ENCODE measurements around the gene ANO10.

Gene ANO10

DNA sequence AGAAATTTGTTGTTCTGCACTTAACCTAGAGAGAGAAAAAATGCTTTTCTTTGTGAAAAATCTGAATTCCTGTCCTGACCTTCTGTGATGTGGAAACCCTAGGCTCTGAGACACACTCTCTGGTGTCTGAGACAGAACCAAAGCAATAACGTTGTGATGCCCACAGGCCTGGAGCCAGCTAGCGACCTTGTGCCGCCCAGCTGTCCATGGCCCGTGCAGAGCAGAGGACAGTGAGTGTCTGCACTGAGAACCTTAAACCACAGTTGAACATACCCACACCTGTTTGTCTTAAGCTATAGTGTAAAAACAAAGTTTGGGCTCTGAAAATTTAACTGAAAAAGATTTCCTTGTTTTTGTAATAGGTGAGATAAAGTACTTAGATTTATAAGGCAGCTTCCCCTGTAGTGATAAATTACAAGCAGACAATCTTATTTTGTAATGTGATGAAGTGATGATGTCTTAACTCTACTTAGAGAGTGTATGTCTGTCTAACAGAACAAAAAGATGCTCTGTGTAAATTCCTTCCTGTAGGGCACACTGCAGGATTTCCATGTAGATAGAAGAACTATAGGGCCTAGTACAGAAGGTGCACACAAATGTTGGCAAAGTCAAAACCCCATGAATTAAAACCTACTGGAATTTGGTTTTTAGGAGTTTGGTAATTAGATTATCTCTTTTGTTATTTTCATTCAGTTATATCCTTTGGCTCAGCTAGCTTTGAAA, 272.8 kb downstream of the ANO10 start:
- TF ChIP-seq, protein P1, sequence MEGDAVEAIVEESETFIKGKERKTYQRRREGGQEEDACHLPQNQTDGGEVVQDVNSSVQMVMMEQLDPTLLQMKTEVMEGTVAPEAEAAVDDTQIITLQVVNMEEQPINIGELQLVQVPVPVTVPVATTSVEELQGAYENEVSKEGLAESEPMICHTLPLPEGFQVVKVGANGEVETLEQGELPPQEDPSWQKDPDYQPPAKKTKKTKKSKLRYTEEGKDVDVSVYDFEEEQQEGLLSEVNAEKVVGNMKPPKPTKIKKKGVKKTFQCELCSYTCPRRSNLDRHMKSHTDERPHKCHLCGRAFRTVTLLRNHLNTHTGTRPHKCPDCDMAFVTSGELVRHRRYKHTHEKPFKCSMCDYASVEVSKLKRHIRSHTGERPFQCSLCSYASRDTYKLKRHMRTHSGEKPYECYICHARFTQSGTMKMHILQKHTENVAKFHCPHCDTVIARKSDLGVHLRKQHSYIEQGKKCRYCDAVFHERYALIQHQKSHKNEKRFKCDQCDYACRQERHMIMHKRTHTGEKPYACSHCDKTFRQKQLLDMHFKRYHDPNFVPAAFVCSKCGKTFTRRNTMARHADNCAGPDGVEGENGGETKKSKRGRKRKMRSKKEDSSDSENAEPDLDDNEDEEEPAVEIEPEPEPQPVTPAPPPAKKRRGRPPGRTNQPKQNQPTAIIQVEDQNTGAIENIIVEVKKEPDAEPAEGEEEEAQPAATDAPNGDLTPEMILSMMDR (IDR thresholded peaks at IDR 0.05; ENCODE audit: poor library complexity, severe bottlenecking) = no peak
- peaks cover 62% of the 10 kb centered on the region for H3K36me3 ChIP-seq (ENCODE audit: low read depth)

DNA sequence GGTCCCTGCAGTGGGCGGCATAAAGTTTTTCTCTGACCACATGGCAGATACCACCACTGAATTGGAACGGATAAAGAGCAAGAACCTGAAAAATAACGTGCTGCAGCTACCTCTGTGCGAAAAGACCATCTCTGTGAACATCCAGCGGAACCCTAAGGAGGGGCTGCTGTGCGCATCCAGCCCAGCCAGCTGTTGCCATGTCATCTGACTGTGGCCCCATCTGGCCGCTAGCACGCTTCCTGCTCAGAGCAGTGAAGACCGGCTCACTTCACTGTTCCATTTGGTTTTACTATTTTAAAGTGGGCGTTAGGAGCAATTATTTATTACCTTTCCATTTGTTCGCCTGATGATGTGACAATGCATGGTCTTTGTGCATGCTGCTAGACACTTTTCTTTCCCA, 273.5 kb downstream of the ANO10 start:
- DNase-seq (ENCODE audit: low spot score) (no peak), ATAC-seq (ENCODE audit: low read depth) (no peak)
- H3K27me3 ChIP-seq (ENCODE audit: insufficient read depth, poor library complexity, severe bottlenecking) = no peaks in the 10 kb centered on the region
- peaks cover 12% of the 10 kb centered on the region for H3K9me3 ChIP-seq (ENCODE audit: severe bottlenecking)
- H3K4me3 ChIP-seq (ENCODE audit: severe bottlenecking) = no peak overlapping the region
- H3K36me3 ChIP-seq (ENCODE audit: low read depth) = peaks cover 66% of the 10 kb centered on the region
- TF ChIP-seq, protein P1 (IDR thresholded peaks at IDR 0.05; ENCODE audit: poor library complexity, severe bottlenecking) = no peak
- H3K27ac ChIP-seq (ENCODE audit: poor library complexity, severe bottlenecking) = no peak overlapping the region
- no peaks in the 10 kb centered on the region for H3K4me1 ChIP-seq (ENCODE audit: insufficient read depth, poor library complexity, severe bottlenecking)

More for the DNA sequence above, 272.8 kb downstream of the ANO10 start:
- DNase-seq (ENCODE audit: low spot score) (no peak), ATAC-seq (ENCODE audit: low read depth) (no peak)
- no peak overlapping the region for H3K4me3 ChIP-seq (ENCODE audit: severe bottlenecking)
- H3K27ac ChIP-seq (ENCODE audit: poor library complexity, severe bottlenecking) = no peak overlapping the region
- peaks cover 18% of the 10 kb centered on the region for H3K9me3 ChIP-seq (ENCODE audit: severe bottlenecking)
- H3K4me1 ChIP-seq (ENCODE audit: insufficient read depth, poor library complexity, severe bottlenecking) = no peaks in the 10 kb centered on the region
- no peaks in the 10 kb centered on the region for H3K27me3 ChIP-seq (ENCODE audit: insufficient read depth, poor library complexity, severe bottlenecking)

DNA sequence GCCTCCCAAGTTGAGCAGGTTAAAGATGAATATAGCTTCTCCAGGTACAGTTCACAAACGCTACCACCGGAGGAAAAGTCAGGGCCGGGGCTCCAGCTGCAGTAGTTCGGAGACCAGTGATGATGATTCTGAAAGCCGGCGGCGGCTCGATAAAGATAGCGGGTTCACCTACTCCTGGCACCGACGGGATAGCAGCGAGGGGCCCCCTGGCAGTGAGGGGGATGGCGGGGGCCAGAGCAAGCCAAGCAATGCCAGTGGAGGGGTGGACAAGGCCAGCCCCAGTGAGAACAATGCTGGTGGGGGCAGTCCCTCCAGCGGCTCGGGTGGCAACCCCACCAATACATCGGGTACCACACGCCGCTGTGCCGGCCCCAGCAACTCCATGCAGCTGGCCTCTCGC, 274.0 kb downstream of the ANO10 start:
- H3K27me3 ChIP-seq (ENCODE audit: insufficient read depth, poor library complexity, severe bottlenecking) = no peaks in the 10 kb centered on the region
- no peak for DNase-seq (ENCODE audit: low spot score)
- no peak overlapping the region for H3K27ac ChIP-seq (ENCODE audit: poor library complexity, severe bottlenecking)
- no peaks in the 10 kb centered on the region for H3K4me1 ChIP-seq (ENCODE audit: insufficient read depth, poor library complexity, severe bottlenecking)
- H3K36me3 ChIP-seq (ENCODE audit: low read depth) = peaks cover 70% of the 10 kb centered on the region
- TF ChIP-seq, protein P1 (IDR thresholded peaks at IDR 0.05; ENCODE audit: poor library complexity, severe bottlenecking) = no peak
- no peak for ATAC-seq (ENCODE audit: low read depth)
- no peak overlapping the region for H3K4me3 ChIP-seq (ENCODE audit: severe bottlenecking)
- peaks cover 8% of the 10 kb centered on the region for H3K9me3 ChIP-seq (ENCODE audit: severe bottlenecking)

DNA sequence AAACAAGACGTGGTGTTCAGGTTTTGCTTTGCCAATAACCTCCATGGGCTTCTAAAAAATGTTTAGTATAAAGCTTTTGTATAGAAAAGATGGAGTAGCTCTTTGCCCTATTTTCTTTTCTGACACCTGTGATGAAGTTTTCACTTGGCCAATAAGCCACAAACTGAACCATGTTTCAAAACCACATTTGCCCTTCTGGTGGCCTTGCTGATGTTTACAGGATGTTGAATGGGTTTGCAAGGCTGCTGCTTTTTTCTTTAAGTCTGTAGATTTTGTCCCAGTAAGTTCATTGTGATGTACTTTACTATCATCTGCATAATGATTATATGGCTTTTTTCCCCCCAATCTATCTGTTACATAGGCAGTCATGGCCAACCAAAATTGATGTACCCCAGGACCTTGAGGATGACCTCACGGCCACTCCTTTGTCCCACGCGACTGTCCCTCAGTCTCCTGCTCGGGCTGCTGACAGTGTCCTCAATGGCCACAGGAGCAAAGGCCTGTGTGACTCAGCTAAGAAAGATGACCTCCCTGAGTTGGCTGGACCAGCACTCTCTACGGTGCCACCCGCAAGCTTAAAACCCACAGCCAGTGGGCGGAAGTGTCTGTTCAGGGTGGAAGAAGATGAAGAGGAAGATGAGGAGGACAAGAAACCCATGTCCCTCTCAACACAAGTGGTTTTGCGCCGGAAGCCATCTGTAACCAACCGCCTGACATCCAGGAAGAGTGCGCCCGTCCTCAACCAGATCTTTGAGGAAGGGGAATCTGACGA, 274.6 kb downstream of the ANO10 start:
- no peaks in the 10 kb centered on the region for H3K4me1 ChIP-seq (ENCODE audit: insufficient read depth, poor library complexity, severe bottlenecking)
- peaks cover 6% of the 10 kb centered on the region for H3K9me3 ChIP-seq (ENCODE audit: severe bottlenecking)
- TF ChIP-seq, protein P1 (IDR thresholded peaks at IDR 0.05; ENCODE audit: poor library complexity, severe bottlenecking) = no peak
- DNase-seq (ENCODE audit: low spot score) (no peak), ATAC-seq (ENCODE audit: low read depth) (no peak)
- H3K36me3 ChIP-seq (ENCODE audit: low read depth) = peaks cover 76% of the 10 kb centered on the region
- H3K27me3 ChIP-seq (ENCODE audit: insufficient read depth, poor library complexity, severe bottlenecking) = no peaks in the 10 kb centered on the region
- no peak overlapping the region for H3K4me3 ChIP-seq (ENCODE audit: severe bottlenecking)
- H3K27ac ChIP-seq (ENCODE audit: poor library complexity, severe bottlenecking) = no peak overlapping the region

All from RWPE2 (cell line).